Stimulated activated CD8-positive, alpha-beta memory T cell treated with anti-CD3 and anti-CD28 coated beads, Interleukin-12 subunit alpha, Interleukin-12 subunit beta, amount 100 ng/mL, for 4 hours (primary cell): Measurements from ENCODE around the gene TRPM6.
"Not testable (repeated sequence)": the region's sequence is repeated elsewhere in the genome, so short reads cannot be mapped to it uniquely, and the experiment has no call there.

ENCODE experiments used
- DNase-seq: peaks from one replicate; pipeline ENCODE4 v3.0.0-alpha.2; 2020; ENCODE audit warnings: low read depth

Gene TRPM6

DNA sequence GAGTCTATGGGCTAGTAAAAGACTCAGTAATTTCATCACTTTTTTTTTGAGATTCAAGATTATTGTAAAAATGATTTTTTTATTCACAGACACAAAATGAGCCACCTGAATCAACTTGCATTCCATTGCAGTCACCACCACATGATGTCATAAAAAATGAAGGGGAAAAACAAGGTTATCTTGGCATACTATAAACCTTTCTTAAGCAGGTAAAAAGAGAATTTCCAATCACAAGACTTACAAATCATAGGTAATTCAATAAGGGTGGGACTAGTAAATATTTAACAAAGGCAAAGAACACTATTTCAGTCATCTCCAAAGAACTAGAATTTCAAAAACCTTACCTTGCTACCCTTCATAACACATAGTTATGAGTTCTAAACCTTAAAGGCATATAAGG, 30.7 kb downstream of the TRPM6 start:
- DNase-seq, result no peak

GRCh38 chr9:74855072-74855471, 32.6 kb downstream of the TRPM6 start:
- no peak for DNase-seq

DNA sequence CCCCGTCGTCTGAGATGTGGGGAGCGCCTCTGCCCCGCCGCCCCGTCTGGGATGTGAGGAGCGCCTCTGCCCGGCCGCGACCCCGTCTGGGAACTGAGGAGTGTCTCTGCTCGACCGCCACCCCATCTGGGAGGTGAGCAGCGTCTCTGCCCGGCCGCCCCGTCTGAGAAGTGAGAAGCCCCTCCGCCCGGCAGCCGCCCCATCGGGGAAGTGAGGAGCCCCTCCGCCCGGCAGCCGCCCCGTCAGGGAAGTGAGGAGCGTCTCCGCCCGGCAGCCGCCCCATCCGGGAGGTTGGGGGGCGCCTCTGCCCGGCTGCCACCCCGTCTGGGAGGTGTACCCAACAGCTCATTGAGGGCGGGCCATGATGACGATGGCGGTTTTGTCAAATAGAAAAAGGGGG, 34.7 kb downstream of the TRPM6 start:
- not testable (repeated sequence) for DNase-seq

GRCh38 chr9:74848153-74848525, 39.6 kb downstream of the TRPM6 start:
- no peak for DNase-seq

GRCh38 chr9:74847478-74848152, 40.1 kb downstream of the TRPM6 start:
- DNase-seq, result no peak

- no peak for DNase-seq
These were observed 41.0 kb downstream of the TRPM6 start for GRCh38 chr9:74846766-74847165.

DNA sequence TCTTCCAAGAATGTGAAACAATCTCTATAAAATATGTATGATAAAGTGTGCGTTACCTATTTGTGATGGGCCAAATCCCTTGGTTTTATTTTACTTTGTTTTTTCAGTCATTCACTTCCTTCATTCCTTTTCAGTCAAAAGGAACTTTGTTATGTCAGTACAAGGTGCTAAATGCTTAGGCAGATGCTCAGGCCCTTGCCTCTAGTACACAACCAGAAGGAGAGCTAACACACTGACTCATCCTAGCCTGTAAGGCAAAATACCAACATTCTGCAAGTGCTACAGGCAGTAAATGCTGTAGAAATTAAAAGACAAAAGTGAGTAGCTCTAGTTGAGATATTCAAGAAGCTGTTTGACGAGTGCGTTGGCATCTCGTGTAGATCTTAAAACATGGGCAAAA, 49.4 kb downstream of the TRPM6 start:
- no peak for DNase-seq

- no peak for DNase-seq
These were observed 63.1 kb downstream of the TRPM6 start for GRCh38 chr9:74824654-74825053.

GRCh38 chr9:74821636-74822035, 66.1 kb downstream of the TRPM6 start:
- no peak for DNase-seq

GRCh38 chr9:74817816-74818215, 69.9 kb downstream of the TRPM6 start:
- DNase-seq, result no peak

GRCh38 chr9:74817281-74817810, 70.4 kb downstream of the TRPM6 start:
- DNase-seq, result no peak

- no peak for DNase-seq
These were observed 77.5 kb downstream of the TRPM6 start for GRCh38 chr9:74810200-74810599.

GRCh38 chr9:74804018-74804385, 83.7 kb downstream of the TRPM6 start:
- no peak for DNase-seq

- DNase-seq, result no peak
These were observed 84.2 kb downstream of the TRPM6 start for GRCh38 chr9:74803376-74804017.

- DNase-seq, result no peak
These were observed 87.5 kb downstream of the TRPM6 start for GRCh38 chr9:74800226-74800625.

DNA sequence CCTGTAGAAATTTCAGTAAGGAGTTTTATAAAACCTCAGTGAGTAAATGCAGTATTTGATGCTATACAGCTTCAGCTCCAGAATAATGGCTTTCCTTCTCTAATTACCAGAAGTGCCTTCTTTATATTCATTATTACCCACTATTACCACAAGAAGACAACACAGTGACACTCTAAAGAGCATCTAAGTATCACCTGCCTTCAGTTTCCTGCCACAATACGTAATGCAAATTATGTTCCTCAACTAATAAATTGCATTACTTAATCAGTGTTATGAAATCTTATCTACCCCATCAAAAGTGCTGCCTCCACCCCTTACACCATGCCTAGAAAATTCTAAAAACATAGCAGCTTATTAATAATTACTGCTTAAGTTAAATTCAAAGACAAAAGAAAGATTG, 91.9 kb downstream of the TRPM6 start:
- no peak for DNase-seq

- no peak for DNase-seq
These were observed 92.6 kb downstream of the TRPM6 start for GRCh38 chr9:74795081-74795480.

DNA sequence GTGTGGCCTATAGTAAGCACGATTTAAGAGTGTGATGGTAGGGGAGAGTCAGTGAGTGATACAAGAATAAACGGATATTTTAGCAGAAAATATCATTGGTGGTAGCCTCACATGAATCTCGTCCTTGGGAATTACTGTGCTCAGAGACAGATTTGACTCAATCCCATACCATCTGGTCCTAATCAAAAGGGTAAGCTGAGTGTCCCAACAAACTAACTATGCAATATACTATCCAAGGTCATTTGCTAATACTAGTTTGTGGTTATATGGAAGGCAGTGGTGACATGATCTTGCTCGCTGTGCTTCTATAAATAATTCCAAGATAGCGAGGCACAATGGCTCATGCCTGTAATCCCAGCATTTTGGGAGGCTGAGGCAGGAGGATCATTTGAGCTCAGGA, 103.2 kb downstream of the TRPM6 start:
- no peak for DNase-seq

GRCh38 chr9:74783408-74783807, 104.3 kb downstream of the TRPM6 start:
- DNase-seq, result no peak

GRCh38 chr9:74777136-74777879, 110.4 kb downstream of the TRPM6 start:
- peak; percentile 14 for DNase-seq

DNA sequence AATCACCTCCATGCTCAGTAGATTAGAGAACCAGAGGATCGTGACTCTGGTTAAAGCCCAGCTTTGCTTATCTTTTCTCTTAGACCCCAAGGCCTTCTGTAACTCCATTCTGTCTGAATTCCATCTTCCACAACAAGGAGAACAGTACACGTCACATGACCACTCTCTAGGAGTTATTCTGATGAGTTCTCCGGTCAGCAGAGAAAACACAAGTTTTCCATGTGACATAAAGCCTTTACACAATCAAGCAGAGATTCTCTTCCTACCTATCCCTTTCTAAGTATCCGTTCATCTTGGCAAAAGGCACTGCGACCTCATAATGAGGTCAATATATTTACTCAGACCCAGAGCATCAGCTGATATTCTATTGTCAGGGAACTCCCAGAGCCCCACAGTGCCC, 112.3 kb downstream of the TRPM6 start:
- DNase-seq, result no peak

DNA sequence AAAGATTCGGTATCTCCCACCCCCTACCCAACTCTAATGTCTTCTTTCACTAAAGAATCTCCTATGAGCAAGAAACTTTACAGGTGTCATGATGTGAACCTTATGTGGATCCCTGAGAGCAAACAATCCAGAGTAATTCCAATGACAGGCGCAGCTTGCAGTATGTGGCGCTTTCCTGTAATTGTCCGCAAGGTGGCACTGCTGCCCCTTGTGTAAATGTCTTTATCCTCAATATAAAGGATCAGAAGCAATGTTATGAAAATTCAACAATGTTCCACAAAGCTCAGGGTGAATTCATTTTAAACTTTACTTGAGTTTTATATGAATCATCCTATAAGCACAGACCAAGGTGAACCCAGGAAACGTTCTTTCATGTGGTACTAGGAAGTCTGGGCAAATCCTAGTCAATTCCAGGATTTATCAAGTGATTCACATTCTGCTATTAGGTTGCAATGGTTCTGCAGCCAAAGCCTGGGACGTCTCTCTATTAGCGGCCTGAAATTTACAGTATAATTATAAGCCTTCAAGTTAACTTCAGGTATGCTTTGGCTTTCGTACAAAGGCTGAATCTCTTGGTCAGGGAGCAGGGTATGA, 113.7 kb downstream of the TRPM6 start:
- DNase-seq, result peak; percentile 31

GRCh38 chr9:74772121-74772520, 115.6 kb downstream of the TRPM6 start:
- DNase-seq, result no peak
